HG03175 (cell line): ENCODE data around the gene PAK4.
"Not testable (repeated sequence)": the region's sequence is repeated elsewhere in the genome, so short reads cannot be mapped to it uniquely, and the experiment has no call there.

ENCODE experiments used
- ATAC-seq: cut with Tn5 transposase; IDR thresholded peaks from one replicate; pipeline ENCODE4 v1.9.1; 2021; ENCODE audit warnings: mild to moderate bottlenecking, moderate library complexity; ENCODE audit not compliant: unreplicated experiment

The PAK4 gene

GRCh38 chr19:39202998-39203355 is 77.4 kb downstream of the PAK4 start:
- ATAC-seq: no peak

- no peak for ATAC-seq
Observed at GRCh38 chr19:39203372-39204341, 78.1 kb downstream of the PAK4 start, which contains the start of gene SYCN. SYCN (minus strand) TSS chr19:39204263; CDS start chr19:39204254, 9 bp downstream.

- ATAC-seq: no peak
Observed at GRCh38 chr19:39205449-39205764, 79.8 kb downstream of the PAK4 start.

- no peak for ATAC-seq
Observed at GRCh38 chr19:39206122-39206521, 80.5 kb downstream of the PAK4 start.

GRCh38 chr19:39207293-39207836 is 81.8 kb downstream of the PAK4 start:
- no peak for ATAC-seq

- no peak for ATAC-seq
Observed at GRCh38 chr19:39208175-39208795, 82.7 kb downstream of the PAK4 start.

- ATAC-seq: no peak
Observed at GRCh38 chr19:39209196-39209595, 83.6 kb downstream of the PAK4 start.

- no peak for ATAC-seq
Observed at GRCh38 chr19:39211731-39212374, 86.3 kb downstream of the PAK4 start.

GRCh38 chr19:39212375-39212742 is 86.8 kb downstream of the PAK4 start:
- no peak for ATAC-seq

- ATAC-seq: not testable (repeated sequence)
Observed at GRCh38 chr19:39215323-39215722, 89.7 kb downstream of the PAK4 start.

GRCh38 chr19:39217094-39217493 is 91.5 kb downstream of the PAK4 start:
- no peak for ATAC-seq

GRCh38 chr19:39218230-39219007 is 92.8 kb downstream of the PAK4 start:
- ATAC-seq: no peak

- ATAC-seq: not testable (repeated sequence)
Observed at GRCh38 chr19:39219108-39219507, 93.5 kb downstream of the PAK4 start.

GRCh38 chr19:39223703-39224279 is 98.2 kb downstream of the PAK4 start:
- ATAC-seq: no peak

GRCh38 chr19:39224910-39225309 is 99.3 kb downstream of the PAK4 start:
- ATAC-seq: no peak
